Measurements from ENCODE around the gene IGFBP6.
A peak's percentile ranks its signal among the peaks of the same experiment; 100 is the strongest.

IGFBP6 gene

GRCh38 chr12:53097564-53098353 is at the start of gene IGFBP6:
IGFBP6 (plus strand) TSS chr12:53097667; CDS start chr12:53097718, 51 bp downstream.
- peak; percentile 87 for DNase-seq

- no peak for DNase-seq
These were observed 49.3 kb upstream of the IGFBP6 start for GRCh38 chr12:53048033-53048779.

GRCh38 chr12:53048780-53049401 is 48.6 kb upstream of the IGFBP6 start:
- DNase-seq, result no peak

GRCh38 chr12:53049571-53050318 is 47.7 kb upstream of the IGFBP6 start, which contains the start of gene TNS2:
TNS2 (plus strand) TSS chr12:53050065; CDS start chr12:53050186, 121 bp downstream.
- DNase-seq, result no peak

- DNase-seq, result no peak
These were observed 46.9 kb upstream of the IGFBP6 start for GRCh38 chr12:53050426-53051057.

GRCh38 chr12:53051058-53051880 is 46.2 kb upstream of the IGFBP6 start:
- no peak for DNase-seq

- no peak for DNase-seq
These were observed 45.5 kb upstream of the IGFBP6 start for GRCh38 chr12:53051881-53052412.

GRCh38 chr12:53052419-53053217 is 44.8 kb upstream of the IGFBP6 start:
- DNase-seq, result peak; percentile 44

- DNase-seq, result peak; percentile 87
These were observed 44.0 kb upstream of the IGFBP6 start for GRCh38 chr12:53053218-53054111.

GRCh38 chr12:53054112-53054878 is 43.2 kb upstream of the IGFBP6 start:
- peak; percentile 97 for DNase-seq

- no peak for DNase-seq
These were observed 41.8 kb upstream of the IGFBP6 start for GRCh38 chr12:53055471-53056266.

GRCh38 chr12:53056296-53056695 is 41.2 kb upstream of the IGFBP6 start:
- DNase-seq, result no peak

- no peak for DNase-seq
These were observed 40.6 kb upstream of the IGFBP6 start for GRCh38 chr12:53056901-53057300.

- DNase-seq, result no peak
These were observed 39.5 kb upstream of the IGFBP6 start for GRCh38 chr12:53057816-53058500.

GRCh38 chr12:53058674-53059433 is 38.6 kb upstream of the IGFBP6 start:
- DNase-seq, result no peak

GRCh38 chr12:53059434-53060063 is 37.9 kb upstream of the IGFBP6 start:
- no peak for DNase-seq
